ENCODE results near the gene SLIT3.

SLIT3 gene

DNA sequence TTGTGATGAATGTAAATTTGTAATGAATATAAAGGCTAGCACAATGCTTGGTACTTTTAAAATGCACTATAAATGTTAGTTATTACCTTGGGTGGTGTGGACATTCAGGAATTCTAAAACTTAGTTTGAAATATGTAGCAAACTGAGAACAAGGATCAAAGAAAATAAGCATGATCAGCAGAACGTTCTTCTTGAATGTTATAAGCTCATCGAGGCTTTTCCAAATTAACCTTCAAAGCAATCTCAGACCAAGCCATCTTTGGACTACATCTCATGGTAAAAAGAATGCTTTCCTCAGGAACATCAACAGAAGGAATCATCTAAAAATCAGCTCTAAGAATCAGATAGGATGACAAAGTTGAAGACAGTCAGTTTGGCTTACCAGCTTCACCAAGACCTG, 146.3 kb downstream of the SLIT3 start:
- no peak for DNase-seq (ENCODE audit: low read depth, low spot score)
- no peaks in the 10 kb centered on the region for H3K36me3 ChIP-seq (ENCODE audit: insufficient read depth, low read length)
- H3K9ac ChIP-seq (ENCODE audit: insufficient read length) = no peak overlapping the region
- no peaks in the 10 kb centered on the region for H3K9me3 ChIP-seq (ENCODE audit: low read depth, low read length)
- H3K4me3 ChIP-seq = no peak overlapping the region
- H3K27ac ChIP-seq = no peak overlapping the region
- TF ChIP-seq POLR2AphosphoS5 (IDR thresholded peaks at IDR 0.05; ENCODE audit: borderline replicate concordance, low read depth, low read length) (no peak), FOXP2 (optimal IDR thresholded peaks at IDR 0.05; ENCODE audit: control extremely low read depth, extremely low read length, insufficient read depth) (no peak), EZH2 (IDR thresholded peaks at IDR 0.05) (no peak)

DNA sequence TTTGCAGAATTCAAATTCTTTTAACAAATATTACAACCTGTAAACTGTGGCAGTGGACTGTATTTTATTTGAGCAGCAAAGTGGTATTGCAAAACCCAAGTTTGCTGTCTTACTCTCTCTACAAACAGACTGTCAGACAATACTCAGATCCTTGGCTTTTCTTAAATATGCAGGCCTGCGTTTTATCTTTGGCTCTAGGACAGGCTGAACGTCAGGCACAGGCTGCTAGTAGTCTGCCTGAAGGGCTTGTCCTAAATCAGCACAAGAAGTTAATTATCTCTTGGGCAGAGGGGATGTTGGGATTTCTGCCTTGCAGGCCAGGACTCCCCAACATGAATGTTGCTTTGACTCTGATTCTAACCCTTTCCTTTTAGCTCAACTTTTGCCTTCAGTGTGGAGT, 147.5 kb downstream of the SLIT3 start:
- Histone ChIP-seq H3K9me3 (ENCODE audit: low read depth, low read length) (no peaks in the 10 kb centered on the region), H3K9ac (ENCODE audit: insufficient read length) (no peak overlapping the region), H3K4me3 (no peak overlapping the region), H3K36me3 (ENCODE audit: insufficient read depth, low read length) (no peaks in the 10 kb centered on the region), H3K27ac (no peak overlapping the region)
- TF ChIP-seq FOXP2 (optimal IDR thresholded peaks at IDR 0.05; ENCODE audit: control extremely low read depth, extremely low read length, insufficient read depth) (no peak), EZH2 (IDR thresholded peaks at IDR 0.05) (no peak), POLR2AphosphoS5 (IDR thresholded peaks at IDR 0.05; ENCODE audit: borderline replicate concordance, low read depth, low read length) (no peak)
- no peak for DNase-seq (ENCODE audit: low read depth, low spot score)

DNA sequence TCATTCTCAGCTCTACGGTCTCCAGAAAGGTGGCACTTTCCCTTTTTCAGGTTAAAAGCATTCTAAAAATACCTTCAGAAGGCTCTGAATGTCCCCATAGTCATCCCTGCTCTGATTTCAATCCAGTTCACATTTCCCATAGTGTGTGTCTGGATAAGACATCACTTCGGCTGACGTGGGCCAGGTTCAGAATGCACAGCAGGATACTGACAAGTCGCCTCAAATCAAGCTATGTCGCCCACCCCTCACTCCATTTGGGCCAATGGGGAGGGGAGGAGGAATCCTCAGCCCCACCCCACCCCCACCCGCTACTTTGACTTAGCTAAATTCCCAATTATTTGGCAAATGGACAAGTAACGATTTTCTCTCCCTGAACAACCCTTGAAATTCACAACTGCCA, 148.0 kb downstream of the SLIT3 start:
- TF ChIP-seq POLR2AphosphoS5 (IDR thresholded peaks at IDR 0.05; ENCODE audit: borderline replicate concordance, low read depth, low read length) (no peak), FOXP2 (optimal IDR thresholded peaks at IDR 0.05; ENCODE audit: control extremely low read depth, extremely low read length, insufficient read depth) (no peak), EZH2 (IDR thresholded peaks at IDR 0.05) (no peak)
- H3K9me3 ChIP-seq (ENCODE audit: low read depth, low read length) = no peaks in the 10 kb centered on the region
- no peaks in the 10 kb centered on the region for H3K36me3 ChIP-seq (ENCODE audit: insufficient read depth, low read length)
- no peak overlapping the region for H3K27ac ChIP-seq
- H3K4me3 ChIP-seq = no peak overlapping the region
- no peak for DNase-seq (ENCODE audit: low read depth, low spot score)
- H3K9ac ChIP-seq (ENCODE audit: insufficient read length) = no peak overlapping the region

DNA sequence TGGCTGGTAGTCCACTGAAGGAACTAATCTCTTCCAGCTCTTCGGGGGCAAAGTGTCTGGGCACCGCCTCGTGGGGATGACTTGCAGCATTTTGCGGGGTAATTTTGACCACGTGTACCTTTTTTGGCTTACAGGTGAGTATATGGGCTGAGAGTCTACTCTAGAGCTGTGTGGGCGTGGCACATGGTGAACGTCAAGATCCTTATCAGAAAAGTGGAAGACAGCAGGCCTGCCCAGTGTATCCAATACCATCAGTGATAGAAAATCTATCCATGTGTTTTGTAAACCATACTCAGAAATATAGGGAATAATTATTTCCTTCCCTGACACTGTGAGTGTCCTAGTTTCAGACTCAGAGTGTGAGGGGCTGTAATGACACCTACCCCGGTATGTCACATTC, 148.5 kb downstream of the SLIT3 start:
- H3K9ac ChIP-seq (ENCODE audit: insufficient read length) = no peak overlapping the region
- no peak overlapping the region for H3K27ac ChIP-seq
- H3K4me3 ChIP-seq = no peak overlapping the region
- no peak for TF ChIP-seq FOXP2 (optimal IDR thresholded peaks at IDR 0.05; ENCODE audit: control extremely low read depth, extremely low read length, insufficient read depth)
- no peak for TF ChIP-seq EZH2 (IDR thresholded peaks at IDR 0.05)
- no peak for TF ChIP-seq POLR2AphosphoS5 (IDR thresholded peaks at IDR 0.05; ENCODE audit: borderline replicate concordance, low read depth, low read length)
- no peak for DNase-seq (ENCODE audit: low read depth, low spot score)
- no peaks in the 10 kb centered on the region for H3K9me3 ChIP-seq (ENCODE audit: low read depth, low read length)
- no peaks in the 10 kb centered on the region for H3K36me3 ChIP-seq (ENCODE audit: insufficient read depth, low read length)

DNA sequence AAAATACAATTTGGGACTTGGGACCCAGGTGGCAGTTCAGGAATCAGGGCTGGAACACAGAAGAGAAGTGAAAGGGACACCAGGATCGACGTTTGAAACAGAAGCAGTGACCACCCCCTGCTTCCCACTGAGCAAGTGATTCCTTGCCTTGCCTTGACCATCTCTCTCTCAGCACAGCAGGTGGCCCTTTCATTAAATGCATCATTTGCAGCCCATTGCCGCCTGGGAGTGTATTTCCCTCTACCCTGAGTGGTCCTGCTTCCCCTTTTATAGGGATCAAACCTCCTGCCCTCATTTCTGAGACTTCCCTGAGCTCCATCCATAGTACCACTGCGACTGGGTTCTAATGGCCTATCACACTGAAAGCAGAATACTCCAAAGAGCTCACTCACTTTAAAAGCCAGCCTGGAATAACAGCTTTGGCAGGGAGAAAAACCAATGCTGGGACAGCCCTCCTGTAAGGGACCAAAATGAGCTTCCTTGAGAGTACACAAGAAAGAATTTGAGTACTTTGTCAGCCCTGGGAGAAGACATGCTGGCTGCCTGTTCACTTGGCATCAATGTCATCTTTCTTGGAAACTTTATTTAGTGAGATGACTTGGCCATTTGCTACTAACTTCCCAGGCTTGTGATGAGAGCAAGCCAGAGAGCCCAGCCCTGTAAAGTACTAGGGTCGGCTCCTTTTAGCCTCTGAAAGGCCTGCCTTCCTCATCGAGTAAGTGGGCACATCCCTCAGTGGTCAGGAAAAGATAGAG, 149.7 kb downstream of the SLIT3 start:
- DNase-seq (ENCODE audit: low read depth, low spot score) = no peak
- Histone ChIP-seq H3K27ac (no peak overlapping the region), H3K36me3 (ENCODE audit: insufficient read depth, low read length) (no peaks in the 10 kb centered on the region), H3K9me3 (ENCODE audit: low read depth, low read length) (no peaks in the 10 kb centered on the region), H3K9ac (ENCODE audit: insufficient read length) (no peak overlapping the region), H3K4me3 (no peak overlapping the region)
- TF ChIP-seq EZH2 (IDR thresholded peaks at IDR 0.05) = no peak
- no peak for TF ChIP-seq FOXP2 (optimal IDR thresholded peaks at IDR 0.05; ENCODE audit: control extremely low read depth, extremely low read length, insufficient read depth)
- TF ChIP-seq POLR2AphosphoS5 (IDR thresholded peaks at IDR 0.05; ENCODE audit: borderline replicate concordance, low read depth, low read length) = no peak

DNA sequence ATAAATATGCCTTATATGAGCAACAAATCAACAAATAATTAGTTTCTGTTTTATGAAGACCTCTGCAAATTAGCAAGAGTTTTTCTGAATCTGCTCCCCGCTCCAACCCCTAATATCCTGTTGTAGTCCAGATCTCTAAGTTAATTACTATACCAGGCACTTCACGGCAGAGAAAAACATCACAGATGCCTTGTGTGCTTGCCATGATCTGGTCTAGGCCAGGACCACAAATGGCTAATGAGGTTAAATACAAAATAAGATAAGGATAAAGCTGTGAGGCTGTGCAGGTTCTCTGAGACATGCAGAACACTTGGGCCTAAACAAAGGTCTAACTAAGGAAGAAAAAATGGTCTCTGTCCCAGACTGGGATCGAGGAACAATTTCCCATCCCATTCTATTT, 150.8 kb downstream of the SLIT3 start:
- Histone ChIP-seq H3K9ac (ENCODE audit: insufficient read length) (no peak overlapping the region), H3K4me3 (no peak overlapping the region), H3K9me3 (ENCODE audit: low read depth, low read length) (no peaks in the 10 kb centered on the region), H3K36me3 (ENCODE audit: insufficient read depth, low read length) (no peaks in the 10 kb centered on the region), H3K27ac (no peak overlapping the region)
- no peak for TF ChIP-seq EZH2 (IDR thresholded peaks at IDR 0.05)
- TF ChIP-seq FOXP2 (optimal IDR thresholded peaks at IDR 0.05; ENCODE audit: control extremely low read depth, extremely low read length, insufficient read depth) = no peak
- no peak for TF ChIP-seq POLR2AphosphoS5 (IDR thresholded peaks at IDR 0.05; ENCODE audit: borderline replicate concordance, low read depth, low read length)
- DNase-seq (ENCODE audit: low read depth, low spot score) = no peak

DNA sequence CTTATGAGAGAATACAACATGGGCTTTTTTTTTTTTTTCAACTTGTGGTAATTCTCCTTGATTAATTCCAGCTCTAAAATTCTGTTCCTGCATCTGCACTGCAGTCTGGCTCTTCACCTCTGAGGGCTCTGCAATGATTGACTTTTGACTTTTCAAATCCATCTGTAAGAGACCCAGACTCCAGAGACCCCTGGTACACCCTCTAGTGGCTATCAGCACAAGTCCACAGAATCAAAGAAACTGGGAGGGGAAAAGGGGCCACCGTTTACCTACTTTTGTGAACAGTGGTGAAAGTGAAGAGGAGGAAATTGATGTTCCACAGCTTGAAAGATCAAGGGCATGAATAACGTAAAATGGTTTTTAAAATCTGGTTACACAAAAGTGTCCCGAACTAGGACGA, 151.6 kb downstream of the SLIT3 start:
- H3K9me3 ChIP-seq (ENCODE audit: low read depth, low read length) = no peaks in the 10 kb centered on the region
- H3K27ac ChIP-seq = no peak overlapping the region
- H3K4me3 ChIP-seq = no peak overlapping the region
- no peaks in the 10 kb centered on the region for H3K36me3 ChIP-seq (ENCODE audit: insufficient read depth, low read length)
- no peak overlapping the region for H3K9ac ChIP-seq (ENCODE audit: insufficient read length)
- DNase-seq (ENCODE audit: low read depth, low spot score) = no peak
- TF ChIP-seq FOXP2 (optimal IDR thresholded peaks at IDR 0.05; ENCODE audit: control extremely low read depth, extremely low read length, insufficient read depth) = no peak

DNA sequence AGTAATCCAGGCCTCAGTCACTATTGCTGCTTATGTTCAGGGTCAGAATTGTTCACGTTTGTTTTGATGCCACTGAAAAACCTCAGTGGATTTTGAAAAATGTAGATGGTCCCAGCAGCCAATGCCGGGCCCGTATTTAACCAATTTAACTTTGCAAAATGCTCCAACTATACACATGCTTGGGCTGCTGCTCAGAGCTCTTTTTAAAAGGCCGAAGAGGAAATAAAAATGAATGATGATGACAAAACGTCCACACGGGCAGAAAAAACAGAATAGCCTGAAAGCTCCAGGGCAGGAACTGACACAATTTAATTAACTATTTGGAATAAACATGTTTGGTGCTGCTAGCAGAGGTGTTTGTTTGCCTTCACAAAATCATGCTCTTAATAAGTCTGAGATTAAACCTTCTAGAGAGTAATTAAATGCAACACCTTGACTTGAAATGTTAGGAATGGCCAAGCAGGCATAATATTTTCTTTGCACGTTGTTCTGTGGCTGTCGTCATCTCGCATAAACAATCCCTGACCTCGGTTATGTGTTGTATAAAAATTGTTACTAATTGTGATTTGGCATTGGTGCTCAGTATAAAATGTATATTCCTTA, 152.7 kb downstream of the SLIT3 start:
- Histone ChIP-seq H3K9me3 (ENCODE audit: low read depth, low read length) (no peaks in the 10 kb centered on the region), H3K4me3 (no peak overlapping the region), H3K27ac (no peak overlapping the region), H3K9ac (ENCODE audit: insufficient read length) (no peak overlapping the region), H3K36me3 (ENCODE audit: insufficient read depth, low read length) (no peaks in the 10 kb centered on the region)
- DNase-seq (ENCODE audit: low read depth, low spot score) = no peak
- TF ChIP-seq FOXP2 (optimal IDR thresholded peaks at IDR 0.05; ENCODE audit: control extremely low read depth, extremely low read length, insufficient read depth) (no peak), EZH2 (IDR thresholded peaks at IDR 0.05) (no peak), POLR2AphosphoS5 (IDR thresholded peaks at IDR 0.05; ENCODE audit: borderline replicate concordance, low read depth, low read length) (no peak)

DNA sequence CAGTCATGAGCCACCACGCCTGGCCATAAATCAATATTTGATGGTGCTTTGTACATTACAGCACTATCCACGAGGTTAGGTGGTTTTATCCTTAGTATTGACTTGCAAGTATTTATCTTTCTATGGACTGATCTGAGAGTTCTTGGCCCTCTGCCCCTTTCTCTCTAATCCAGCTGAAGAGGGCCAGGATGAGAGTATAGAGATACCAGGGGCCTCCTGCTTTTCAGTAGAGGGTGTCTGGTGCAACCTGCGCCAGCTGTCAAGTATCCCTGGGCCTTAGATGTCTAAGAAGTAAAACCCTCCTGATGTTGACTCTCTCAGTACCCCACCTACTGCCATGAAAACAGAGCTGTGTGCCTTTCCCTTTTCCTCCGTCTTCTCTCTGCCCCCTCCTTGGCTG, 153.4 kb downstream of the SLIT3 start:
- Histone ChIP-seq H3K36me3 (ENCODE audit: insufficient read depth, low read length) (no peaks in the 10 kb centered on the region), H3K27ac (no peak overlapping the region), H3K9me3 (ENCODE audit: low read depth, low read length) (no peaks in the 10 kb centered on the region), H3K4me3 (no peak overlapping the region), H3K9ac (ENCODE audit: insufficient read length) (no peak overlapping the region)
- no peak for DNase-seq (ENCODE audit: low read depth, low spot score)
- no peak for TF ChIP-seq EZH2 (IDR thresholded peaks at IDR 0.05)
- no peak for TF ChIP-seq FOXP2 (optimal IDR thresholded peaks at IDR 0.05; ENCODE audit: control extremely low read depth, extremely low read length, insufficient read depth)
- TF ChIP-seq POLR2AphosphoS5 (IDR thresholded peaks at IDR 0.05; ENCODE audit: borderline replicate concordance, low read depth, low read length) = no peak

Measured in SK-N-MC (cell line).